IPS-NIHi11 (cell line): ENCODE results near the gene TMEM129.
"Not testable (repeated sequence)": the region's sequence is repeated elsewhere in the genome, so short reads cannot be mapped to it uniquely, and the experiment has no call there.

Source experiments
- DNase-seq: peaks from one replicate; pipeline ENCODE4 v3.0.0; 2012; ENCODE audit warnings: mixed read lengths, low spot score

TMEM129 gene

DNA sequence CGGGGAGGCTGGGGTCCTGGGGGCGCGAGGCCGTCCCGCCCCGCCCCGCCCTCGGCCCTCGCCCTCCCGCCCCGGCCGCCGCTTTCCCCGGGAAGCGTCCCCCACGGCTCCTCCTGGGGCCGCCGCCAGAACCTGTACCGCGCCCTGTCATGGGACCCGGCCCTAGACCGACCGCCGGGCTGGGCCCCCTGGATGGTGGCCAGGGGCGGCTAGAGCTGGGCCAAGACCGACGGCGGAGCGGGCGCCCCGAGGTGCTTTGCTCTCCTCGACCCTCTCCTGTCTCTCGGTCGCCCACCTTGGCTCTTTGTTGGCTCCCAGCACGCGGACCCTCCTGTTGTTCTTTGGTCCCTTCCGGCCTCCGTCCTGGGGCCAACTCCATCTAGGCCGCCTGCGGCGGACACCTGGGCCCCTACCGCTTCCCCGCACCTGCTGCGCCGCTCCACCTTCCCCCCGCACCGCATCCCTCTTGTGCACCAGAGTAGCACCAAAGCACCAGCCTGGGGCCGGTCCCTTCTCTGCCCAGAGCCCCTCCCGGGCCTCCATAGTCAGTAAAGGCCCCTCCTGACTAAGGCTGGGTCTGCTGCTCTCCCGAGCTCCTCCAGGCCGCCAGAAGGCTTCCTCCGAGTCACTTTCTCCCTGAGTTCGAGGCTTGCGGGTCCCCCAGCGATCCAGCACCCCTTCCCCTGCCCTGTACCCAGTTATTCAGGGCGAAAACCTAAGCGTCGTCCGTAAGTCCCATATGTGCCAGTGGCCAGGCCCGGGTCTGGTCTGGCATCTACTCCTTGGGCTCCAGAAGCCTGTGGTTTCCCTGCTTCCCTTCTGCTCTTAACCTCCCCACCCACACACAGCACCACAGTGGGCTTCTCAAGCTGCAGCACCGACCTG is 785 bp upstream of the TMEM129 start:
- no peak for DNase-seq

DNA sequence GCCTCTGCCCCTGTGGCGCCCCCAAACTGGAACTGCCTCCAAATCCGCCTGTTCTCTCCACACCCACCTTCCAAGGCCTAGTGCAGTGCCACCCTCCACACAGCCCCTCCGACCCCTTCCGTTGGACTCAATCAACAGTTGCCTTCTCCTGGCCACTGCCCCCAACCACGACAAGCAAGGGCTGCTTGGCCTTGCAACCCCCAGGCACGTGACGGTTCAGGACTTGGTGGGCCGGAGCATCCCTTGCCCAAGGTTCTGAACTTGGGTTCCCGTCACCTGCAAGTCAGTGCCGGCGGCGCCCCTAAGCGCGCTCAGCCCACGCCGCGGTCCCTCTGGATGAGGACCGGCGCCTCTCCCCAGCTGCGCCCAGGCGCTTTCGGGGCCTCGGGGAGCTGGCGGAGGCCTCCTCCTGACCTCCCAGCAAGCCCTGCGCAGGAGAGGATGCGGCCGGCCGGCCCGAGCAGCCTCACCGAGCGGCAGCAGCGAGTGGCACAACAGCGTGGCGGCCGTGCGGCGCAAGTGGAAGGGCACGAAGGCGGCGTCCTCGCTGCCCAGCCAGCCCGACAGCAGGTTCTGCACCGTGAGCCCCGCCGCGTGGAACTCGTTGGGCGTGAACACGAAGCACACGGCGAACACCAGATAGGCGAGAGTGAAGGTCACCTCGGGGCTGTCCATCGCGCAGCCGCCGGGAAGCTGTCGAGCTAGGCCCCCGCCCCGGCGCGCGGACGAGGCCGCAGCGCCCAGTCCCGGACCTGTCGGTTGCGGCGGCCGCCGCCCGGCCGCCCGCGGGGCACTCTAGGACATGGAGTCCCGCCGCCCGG is 750 bp downstream of the TMEM129 start:
- peak; percentile 71 for DNase-seq

DNA sequence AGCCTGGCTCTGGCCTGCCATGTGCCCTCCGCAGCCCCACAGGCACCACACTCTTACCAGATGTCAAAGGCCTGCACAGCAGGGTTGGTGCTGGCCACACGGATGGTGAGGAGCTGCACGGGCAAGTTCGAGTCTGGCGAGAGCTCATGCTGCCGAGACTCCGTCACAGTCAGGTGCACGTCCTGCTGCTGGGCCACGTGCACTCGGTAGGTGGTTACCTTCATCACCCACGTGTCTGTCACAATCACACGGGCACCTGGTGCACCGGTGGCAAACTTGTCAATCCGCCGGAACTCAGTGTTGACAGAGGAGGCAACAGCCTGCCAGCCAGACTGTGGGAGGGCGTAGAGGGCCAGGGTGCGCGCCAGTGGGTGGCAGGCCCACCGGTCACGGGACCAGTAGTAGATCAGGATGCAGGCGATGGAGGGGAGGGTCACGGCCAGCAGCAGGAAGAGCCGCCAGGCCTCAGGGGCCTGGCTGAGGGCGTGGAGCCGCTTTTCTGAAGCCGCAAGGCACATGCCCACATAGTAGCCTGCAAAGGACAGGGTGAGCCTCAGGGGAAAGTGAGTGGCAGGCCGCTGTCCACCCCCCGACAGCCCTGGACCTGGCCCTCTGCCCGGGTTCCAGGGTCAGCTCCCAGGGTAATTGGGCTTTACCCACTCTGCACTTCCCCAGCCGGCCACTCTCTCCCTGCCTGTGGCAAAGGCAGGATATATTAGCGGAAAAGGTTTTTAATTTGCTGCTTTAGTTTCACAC is 2.9 kb downstream of the TMEM129 start:
- DNase-seq, result no peak

DNA sequence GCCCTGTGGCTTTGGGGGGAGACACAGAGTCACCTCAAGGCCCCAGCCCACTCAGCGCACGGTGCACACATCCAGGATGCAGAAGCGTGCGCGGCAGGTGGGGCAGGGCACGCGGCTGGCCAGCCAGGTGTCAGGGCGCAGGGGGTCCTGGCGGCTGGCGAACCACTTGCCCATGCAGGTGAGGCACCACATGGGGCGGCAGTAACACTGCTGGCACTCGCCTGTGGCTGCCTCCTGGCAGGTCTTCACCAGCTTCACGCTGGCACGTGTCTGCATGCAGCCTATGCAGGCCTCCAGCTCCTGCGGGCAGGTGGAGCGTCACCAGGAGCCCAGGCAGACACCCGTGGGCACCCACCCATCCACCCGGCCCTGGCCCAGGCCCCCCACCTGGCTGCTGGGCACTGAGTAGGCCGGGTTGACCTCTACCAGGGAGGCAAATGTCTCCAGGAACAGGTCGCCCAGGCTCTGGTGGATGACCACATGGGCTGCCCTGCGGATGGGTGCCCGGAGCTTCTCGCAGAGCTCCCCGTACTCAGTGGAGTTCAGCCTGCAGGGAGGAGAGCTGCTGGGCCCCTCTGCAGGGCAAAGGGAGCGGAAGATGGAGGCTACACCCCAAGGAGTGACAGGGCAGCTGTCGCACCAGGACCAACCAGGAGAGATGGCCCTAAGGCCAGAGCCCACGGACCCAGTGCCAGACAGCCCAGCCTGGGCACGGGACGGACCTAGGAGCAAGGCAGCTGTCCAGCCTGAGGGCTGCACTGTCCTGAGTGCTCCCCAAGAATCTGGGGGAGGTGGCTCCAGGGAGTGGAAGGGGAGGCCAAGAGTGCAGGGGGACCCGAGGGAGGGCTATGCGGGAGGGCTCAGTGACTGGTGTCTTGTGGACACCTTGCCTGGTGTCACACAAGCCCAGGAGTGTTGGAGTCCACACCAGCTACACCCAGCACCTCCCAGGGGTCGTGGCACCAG is 3.7 kb downstream of the TMEM129 start:
- DNase-seq, result no peak

DNA sequence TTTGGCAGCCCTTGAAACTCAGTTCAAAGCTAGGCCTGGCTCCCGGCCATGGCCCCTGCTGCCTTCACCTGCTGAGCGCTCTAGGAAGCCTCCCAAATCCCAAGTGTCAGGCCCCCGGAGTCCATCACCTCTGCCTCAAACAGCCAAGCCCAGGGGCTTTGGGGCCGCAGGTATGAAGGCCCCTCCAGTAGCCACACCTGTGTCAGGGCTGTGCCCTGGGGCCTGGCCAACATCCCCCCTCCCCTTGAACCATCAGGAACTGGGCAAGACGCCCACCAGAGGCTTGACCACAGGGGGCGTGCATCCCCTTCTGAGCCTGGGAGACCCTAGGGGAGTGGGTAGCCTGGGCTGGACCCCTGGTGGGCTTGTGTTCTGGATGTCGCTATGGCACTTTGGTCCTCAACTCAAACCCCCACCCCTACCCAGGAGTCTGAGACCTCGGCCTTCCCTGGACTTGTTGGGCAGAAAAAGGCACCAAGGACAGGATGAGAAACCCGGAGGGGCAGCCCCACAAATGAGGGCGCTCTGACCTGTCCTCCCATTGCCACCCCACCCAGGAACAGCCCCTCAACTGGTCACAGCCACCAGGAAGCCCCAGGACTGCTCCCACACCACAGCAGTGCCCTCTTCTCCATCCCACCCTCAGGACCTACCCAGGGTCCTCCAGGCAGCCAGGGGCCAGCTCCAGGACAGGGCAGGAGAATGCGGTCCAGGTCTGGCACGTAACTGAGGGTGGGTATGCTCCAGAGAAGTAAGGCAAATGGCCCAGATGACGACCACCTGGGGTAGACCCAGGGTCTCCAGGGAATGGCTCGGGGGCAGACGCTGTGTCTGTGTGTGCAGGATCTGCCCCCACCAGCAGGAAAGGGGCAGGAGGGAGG is 4.8 kb downstream of the TMEM129 start:
- no peak for DNase-seq

DNA sequence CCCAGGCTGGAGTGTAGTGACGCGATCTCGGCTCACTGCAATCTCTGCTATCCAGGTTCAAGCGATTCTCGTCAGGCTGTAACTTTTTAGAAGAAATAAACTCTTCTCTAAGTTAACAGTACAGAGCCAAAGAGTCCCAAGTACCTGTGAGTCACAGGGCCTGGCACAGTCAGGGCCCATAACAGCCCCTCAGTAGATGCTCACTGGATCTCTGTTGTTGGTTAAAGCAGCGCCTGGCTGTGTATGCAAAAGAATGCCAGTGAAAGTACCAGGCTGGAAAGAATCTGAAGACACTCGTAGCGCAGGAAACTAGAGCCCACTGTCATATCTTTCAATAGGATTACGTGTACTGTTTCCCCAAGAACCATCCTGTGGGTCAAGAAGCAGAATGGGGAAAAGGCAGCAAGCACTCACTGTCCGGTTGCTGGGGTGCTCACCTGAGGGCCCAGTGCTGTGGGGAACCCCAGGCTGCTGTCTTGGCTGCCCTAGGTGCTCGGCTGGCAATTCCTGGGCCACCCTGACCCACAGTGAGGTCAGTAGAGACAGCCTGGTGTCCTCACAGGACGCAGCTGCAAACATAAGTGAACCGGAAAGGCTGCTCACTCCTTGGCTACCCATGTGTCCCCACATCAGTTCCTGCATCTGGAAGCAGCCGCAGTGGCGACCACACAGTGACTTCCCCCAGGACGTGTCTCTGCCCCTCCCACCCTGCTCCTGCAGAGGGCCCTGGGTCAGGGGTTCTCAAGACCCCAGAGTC is 5.9 kb downstream of the TMEM129 start:
- DNase-seq, result no peak

DNA sequence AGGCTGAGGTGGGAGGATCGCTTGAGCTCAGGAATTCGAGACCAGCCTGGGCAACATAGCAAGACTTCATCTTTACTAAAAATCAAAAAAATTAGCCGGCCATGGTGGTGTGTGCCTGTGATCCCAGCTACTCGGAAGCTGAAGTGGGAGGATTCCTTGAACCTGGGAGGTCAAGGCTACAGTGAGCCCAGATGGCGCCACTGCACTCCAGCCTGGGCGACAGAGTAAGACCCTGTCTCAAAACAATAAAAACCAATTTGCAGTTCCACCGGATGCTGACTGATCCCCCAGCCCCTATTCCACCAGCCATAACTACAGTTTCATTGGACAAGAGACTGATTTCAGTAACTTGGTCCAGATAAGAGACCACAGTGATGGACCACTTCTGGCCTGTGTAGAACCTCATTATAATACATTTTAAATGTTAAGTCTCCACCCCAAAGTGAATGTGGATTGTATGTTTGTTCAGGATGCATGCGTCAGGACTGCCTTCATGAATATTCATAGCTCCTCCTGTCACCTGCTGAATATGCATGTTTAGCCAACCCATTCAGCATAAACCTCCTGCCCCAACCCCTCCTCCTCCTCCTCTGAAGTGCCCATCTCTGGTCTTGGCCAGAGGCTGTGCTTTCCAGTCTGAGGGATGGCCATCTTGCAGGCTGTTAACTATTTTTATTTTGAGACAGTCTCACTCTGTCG is 6.7 kb downstream of the TMEM129 start:
- no peak for DNase-seq

DNA sequence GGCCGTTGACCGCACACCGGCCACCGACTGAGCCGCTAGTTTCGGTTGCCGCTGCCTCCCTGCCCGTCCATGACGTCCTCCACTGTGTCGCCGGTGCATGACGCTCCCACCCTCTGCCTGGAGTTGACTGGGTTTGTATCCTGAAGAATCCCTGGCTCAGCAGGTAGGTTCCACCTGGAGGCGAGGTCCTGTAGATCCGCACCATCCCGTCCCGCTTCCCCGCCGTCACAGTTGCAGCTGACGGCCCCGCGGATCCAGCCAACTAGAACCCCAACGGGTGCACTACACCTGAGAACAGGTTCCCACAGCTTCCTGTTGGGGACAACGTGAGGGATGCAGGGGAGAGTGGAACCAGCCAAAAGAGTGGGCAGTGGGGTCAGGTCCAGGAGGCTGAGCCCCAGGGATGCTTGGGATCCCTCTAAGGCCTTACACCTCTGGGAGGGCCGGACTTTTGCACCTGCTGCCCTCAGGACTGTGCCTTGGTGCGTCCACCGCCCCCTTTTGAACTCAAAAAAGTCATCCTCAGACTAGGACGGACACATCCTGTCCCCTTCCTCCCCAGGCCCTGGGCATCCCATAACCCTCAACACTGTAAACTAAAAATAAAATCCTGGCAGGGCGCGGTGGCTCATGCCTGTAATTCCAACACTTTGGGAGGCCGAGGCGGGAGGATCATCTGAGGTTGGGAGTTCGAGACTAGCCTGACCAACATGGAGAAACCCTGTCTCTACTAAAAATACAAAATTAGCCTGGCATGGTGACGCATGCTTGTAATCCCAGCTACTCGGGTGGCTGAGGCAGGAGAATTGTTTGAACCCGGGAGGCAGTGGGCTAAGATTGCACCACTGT is 7.9 kb downstream of the TMEM129 start:
- DNase-seq, result peak; percentile 60

DNA sequence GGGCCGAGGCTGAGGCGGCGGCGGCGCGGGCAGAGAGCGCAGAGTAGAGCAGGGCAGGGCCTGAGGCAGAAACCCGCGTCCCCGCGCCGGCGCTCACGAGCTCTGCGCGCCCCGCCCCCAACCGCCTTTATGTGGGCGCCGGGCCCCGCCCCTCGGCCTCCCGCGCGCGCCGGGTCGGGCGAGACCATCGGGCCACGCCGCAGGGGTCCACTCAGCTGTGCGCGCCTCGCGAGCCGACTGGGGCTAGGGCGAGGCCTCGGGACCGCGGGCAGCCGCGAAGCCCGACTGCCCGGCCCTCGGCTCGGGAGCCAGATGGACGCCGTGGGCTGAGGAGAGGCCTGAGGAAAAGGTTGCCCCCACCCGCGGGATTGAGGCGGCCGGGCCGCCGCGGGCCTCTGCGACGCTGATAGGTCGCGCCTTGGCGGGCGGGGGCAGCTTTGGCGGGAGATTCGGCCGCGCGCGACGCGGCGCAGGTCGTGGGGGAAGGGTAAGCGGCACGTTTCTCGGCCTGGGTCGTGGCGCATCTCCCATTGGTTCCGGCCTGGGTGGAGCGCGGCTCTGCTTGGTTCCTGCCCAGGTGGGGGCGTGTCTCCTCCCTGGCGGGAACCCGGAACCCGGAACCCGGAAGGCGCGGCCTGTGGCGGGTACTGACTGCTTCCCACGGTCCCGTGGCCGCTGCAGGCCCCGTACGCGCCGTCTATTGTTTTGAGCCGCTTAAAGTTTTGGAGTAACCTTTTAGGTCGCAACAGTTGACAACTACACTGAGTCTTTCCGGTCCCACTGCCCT is 8.7 kb downstream of the TMEM129 start, which contains the start of gene SLBP:
Gene SLBP (minus strand): TSS at position 104 of the 787 bp plus-strand sequence. CDS start 131 bp downstream, outside the sequence.
- DNase-seq, result peak; percentile 97

DNA sequence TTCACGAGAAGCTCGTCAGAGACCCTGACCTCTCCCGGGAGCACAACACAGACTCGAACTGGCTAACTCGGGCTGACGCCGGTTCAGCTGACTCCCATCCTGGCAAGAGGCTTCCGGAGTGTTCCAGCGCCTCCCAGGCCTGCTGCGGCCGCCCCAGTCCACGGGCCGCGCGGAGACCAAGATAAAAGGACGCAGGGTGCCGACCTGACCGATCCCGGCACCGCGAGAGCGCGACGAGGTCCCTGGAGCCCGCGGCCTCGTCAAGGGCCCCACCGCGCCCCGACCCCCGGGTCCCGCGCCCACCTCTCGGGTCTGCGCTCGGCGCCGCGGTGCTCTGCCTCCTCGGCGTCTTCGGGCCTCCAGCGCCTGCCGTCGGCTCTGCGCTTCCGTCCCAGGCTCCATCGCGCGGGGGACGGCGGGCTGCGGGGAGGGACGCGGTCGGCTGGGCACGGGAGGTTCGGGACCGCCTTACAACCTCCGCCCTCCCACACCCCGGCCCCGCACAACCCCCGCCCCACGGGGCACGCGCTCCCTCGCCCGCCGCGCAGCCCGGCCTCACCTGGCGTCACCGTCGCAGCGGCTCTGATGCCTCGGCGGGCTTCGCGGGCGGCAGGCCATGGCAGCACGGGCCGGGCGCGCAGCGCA is 9.4 kb downstream of the TMEM129 start:
- DNase-seq, result peak; percentile 61

DNA sequence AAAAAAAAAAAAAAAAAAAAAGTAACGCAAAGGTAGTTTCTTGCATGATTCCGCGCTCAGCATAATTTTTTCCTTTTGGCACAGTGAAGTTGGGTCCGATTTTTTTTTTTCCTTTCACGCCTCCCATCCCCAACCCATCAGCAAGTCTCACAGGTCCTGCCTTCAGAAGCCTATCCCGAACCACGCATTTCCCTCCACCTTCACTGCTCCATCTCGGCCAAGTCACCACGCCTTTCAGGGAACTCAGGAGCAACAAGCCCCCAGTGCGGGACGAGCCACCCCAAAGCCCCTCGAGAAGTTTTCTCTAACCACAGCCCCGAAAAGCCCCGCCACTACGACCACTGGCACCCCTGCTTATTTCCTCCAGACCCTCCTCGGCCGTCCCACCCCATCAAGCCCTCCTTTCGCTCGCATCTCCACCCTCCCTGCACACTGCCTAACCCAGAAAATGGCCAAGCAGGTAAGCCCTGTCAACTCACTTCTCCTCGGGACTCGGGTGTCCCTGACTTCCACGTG is 10.0 kb downstream of the TMEM129 start:
- no peak for DNase-seq

DNA sequence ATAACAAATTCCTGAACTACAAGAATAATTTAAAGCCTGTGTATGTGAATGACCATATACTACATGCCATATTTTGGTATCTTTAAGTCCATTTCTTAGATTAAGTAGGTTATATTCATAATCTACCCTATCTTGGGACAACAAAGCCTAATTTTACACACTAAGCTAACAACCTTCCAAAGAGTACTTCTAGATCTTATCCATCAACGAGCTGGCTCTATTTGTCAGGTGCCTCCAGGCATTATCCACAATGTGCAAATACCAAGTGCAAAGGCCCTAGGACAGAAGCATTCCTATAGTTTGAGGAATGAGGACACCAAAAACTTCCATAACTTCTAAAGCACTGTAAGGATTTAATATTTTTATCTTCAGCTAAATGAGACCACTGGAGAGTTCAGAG is 12.5 kb downstream of the TMEM129 start:
- no peak for DNase-seq

DNA sequence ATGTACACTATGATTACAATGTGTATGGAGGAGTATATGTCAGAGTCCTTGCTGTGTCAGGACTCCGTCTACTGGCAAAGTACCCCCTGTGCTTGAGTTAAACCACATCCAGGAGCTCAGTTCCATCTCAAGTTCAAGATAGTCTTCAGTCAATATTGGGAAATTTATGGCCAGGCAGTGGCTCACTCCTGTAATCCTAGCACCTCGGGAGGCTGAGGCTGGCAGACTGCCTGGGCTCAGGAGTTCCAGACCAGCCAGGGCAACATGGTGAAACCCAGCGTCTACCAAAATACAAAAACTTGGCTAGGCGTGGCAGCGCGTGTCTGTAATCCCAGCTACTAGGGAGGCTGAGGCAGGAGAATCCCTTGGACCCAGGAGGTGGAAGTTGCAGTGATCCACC is 14.8 kb downstream of the TMEM129 start:
- DNase-seq, result no peak

DNA sequence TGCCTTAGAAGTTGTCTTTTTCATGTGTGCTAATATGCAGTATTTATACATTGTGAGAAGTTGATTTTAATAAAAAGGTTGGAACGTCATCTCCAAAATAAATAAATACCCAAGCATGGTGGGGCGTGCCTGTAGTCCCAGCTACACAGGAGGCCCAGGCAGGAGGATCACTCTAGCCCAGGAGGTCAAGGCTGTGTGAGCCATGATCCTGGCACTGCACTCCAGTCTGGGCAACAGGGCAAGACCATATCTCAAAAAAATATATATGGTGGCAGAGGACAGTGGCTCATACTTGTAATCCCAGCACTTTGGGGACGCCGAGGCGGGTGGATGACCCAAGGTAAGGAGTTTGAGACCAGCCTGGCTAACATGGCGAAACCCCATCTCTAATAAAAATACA is 15.4 kb downstream of the TMEM129 start:
- DNase-seq, result no peak

DNA sequence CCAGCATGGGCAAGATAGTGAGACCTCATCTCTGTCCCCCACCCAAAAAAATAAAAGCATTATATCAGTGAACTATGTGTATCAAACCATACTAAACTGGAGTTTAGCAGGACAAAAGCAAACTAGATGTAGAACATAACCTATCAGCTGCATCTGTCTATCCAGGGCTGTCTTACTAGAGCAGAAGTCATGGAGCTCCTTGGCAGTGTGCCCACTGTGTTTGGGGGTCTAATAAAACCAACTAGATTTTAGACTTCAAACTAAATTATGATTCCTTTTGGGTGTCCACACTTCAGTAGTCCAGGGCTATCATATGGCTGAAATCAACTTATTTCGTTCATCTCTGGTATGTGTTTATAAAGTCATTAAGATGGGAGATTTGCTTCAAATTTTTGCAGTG is 17.3 kb downstream of the TMEM129 start:
- DNase-seq, result no peak

DNA sequence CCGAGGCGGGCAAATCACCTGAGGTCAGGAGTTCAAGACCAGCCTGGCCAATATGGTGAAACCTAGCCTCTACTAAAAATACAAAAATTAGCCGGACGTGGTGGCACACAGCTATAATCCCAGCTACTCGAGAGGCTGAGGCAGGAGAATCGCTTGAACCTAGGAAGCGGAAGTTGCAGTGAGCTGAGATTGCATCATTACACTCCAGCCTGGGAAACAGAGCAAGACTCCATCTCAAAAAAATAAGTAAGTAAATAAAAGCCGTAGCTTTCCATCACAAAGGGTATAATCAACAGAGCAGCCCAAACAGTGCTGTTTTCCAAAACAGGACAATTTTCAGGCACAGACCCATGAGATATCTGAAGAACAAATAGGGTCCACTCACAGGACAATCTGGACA is 19.5 kb downstream of the TMEM129 start:
- not testable (repeated sequence) for DNase-seq
